ENCODE data around the gene GPD2.

DNA sequence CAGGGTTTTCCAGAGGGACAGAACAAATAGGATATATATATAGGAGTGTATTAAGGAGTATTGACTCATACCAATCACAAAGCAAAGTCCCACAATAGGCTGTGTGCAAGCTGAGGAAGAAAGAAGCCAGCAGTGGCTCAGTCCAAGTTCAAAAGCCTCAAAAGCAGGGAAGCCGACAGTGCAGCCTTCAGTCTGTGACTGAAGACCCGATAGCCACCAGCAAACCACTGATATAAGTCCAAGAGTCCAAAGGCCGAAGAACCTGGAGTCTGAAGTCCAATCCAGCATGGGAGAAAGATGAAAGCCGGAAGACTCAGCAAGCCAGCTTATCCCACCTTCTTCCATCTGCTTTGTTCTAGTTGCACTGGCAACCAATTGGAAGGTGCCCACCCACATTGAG, 39.0 kb upstream of the GPD2 start:
- no peak for TF ChIP-seq PPARA (CRISPR knock-in tag; IDR thresholded peaks at IDR 0.05; ENCODE audit: borderline replicate concordance)
- TF ChIP-seq CSDC2 (CRISPR knock-in tag; IDR thresholded peaks at IDR 0.05) = no peak

All from SK-N-SH treated with all-trans-retinoic acid at 6 μM for 48 hours (cell line).